GM18907 (cell line): ENCODE data around the gene P2RY13.
A peak's percentile ranks its signal among the peaks of the same experiment; 100 is the strongest.

Experiments
- ATAC-seq: cut with Tn5 transposase; IDR thresholded peaks from one replicate; pipeline ENCODE4 v1.9.1; 2021; ENCODE audit warnings: mild to moderate bottlenecking, moderate library complexity; ENCODE audit not compliant: unreplicated experiment

The P2RY13 gene

DNA sequence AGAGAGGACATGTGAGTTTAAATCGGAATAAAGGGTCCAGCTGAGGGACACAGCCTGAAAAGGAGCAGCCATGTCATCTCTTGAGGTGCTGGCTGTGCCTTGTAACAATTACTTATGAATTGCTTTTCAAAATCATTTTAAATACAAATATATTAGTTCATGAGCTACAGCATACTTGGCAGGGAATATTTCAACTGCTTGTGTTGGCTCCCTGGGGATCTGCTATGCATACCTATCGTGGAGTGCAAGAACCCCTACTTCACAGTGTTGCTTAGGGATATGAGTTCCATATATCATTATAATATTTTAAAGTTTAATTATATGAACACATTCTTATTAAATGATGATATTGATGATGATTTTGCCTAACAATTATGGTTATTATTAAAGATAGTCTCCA is 31.9 kb downstream of the P2RY13 start:
- ATAC-seq = no peak

DNA sequence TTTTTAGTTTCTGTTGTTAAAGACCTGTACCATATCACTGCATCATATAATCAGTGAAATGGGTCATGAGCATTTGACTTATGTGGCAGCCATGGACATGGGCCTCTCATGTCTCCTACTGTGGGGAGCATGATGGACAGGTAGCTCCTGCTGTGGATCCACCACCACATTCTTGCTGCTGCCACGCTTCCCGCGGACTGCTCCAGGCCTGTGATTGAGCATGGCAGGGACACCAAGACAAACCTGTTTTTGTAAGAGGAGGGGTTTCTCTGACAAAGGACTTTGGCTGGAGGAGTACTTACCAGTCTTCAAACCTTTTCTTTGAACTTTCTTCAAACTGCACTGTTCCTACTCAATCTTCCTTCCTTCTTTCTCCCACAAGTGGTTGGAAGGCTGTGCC is 33.1 kb downstream of the P2RY13 start:
- no peak for ATAC-seq

DNA sequence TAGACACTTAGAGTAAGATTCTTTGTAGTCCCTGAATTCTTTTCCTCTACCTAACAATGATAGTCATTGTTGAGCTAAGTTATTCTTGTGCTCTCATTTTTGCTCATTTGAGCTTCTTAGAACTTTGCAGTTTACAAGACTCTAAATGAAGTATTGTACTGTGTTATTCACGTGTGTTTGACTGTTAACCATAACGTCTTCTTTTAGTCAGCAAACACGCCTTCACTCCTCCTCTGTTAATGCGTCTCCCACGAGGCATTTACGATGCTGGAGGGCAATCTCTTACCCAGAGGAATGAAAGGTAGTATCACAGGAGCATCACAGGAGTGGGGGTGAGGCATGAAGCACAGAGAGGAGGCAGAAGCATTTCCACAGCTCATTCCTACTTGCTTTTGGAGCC is 36.2 kb downstream of the P2RY13 start:
- no peak for ATAC-seq

DNA sequence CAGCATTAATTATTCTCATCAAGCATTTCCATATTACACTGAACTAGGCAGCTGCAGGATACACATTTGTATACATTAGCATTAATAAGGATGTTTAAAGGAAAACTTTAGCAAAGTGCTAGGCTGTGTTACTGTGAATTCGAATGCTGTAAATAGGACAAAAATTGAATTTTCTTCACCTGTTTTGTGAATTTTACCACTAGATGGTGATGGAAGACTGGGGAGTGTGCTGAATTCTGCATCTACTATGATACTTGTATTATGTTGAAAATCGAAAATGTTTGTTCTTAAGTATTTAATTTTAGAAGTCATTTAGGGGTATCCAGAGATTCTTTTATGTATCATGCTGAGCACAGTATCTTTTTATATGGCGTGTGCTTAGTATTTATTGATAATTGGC is 38.7 kb downstream of the P2RY13 start:
- ATAC-seq = no peak

DNA sequence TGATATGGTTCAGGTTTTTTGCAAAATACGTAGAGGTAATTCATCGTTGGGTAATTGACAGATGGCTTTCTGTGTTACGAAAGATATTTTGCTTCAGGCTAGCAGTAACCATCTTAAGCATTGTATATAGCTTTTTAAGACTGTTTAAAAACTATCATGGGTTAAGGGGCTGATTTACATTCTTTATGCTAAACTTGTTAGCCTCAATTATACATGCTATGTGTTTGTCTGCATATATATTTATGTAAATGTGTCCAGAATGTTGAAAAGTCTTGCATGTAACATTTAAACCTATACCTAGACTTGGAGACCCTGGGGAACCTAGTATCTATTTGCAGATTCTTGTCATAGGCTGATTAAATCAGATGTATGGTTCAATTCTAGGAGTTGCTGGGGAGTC is 39.9 kb downstream of the P2RY13 start:
- no peak for ATAC-seq

DNA sequence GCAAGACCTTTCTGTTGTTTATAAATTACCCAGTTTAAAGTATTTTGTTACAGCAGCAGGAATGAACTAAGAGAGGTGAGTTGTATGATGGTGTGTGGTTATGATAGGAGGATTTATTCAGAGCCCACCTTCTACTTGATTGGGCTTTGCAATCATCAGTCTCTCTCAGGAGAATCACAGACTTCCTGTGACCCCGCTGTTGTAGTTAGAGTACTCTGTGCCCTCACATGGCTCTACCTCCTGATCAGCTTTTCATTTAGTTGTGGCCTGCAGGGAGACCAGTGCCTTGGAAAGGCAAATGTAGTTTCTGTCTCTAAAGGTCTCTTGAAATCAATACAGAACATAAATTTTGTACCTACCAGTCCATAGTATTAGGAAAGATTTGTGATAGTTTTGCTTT is 43.4 kb downstream of the P2RY13 start:
- no peak for ATAC-seq

DNA sequence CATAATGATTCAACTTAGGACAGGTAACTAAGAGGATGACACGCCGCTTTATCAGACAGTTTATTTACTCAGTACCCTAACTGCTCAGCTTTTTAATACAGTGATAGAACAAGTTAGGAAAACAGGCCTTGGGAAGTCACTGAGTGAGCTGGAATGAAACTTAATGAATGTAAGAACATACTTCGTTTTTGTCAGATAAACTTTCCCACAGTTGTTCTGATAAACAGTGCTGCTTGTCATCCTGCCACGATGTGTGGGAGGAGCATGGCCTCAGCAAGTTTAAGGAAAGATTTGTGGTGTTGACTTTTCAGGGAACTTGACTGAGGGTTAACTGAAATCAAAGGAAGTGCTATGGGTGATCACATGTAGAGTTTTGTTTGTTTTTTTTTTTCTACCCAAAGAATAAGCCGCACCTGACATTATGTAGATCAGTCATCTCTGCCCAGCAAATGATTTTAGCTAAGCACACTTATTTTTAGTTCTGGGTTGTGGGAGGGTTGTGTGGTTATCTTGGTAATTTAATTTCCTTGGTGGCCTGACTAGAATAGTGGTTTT is 45.4 kb downstream of the P2RY13 start:
- ATAC-seq = no peak

DNA sequence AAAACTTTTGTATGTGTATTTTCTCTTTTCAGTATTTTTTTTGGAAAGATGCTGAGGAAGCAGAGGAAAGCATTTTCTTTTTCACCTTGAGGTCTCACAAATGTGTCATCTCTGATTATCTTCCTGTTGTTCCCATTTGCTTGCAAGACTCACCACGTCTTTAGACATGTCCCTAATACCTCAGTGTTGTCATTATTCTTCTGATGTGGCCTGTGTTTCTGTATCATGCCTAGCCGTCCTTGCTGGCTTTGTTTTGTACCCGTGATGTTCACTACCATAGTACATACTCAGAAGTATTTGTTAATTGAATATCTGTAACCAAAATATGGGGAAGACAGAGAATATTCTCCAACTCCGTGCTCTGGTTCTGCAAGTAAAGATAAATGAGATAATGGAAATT is 46.0 kb downstream of the P2RY13 start:
- ATAC-seq = no peak

DNA sequence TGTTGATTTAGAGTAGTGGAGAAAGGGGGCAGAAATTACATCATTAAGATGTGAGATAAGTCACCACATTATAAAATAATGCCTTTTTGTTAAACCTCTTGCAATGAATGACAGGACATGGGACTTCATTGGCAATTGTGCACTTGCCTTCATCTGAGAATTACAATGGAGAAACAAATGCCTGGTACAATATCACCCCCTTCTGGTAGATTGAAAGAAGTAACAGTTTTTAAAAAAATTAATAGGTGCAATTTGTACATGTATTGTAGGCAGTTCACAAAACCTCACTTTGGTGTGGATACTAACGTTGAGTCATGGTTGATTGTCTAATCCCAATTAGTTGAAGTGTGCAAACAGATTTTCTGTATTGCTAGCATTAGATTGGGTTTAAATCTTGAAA is 46.4 kb downstream of the P2RY13 start:
- ATAC-seq = no peak

DNA sequence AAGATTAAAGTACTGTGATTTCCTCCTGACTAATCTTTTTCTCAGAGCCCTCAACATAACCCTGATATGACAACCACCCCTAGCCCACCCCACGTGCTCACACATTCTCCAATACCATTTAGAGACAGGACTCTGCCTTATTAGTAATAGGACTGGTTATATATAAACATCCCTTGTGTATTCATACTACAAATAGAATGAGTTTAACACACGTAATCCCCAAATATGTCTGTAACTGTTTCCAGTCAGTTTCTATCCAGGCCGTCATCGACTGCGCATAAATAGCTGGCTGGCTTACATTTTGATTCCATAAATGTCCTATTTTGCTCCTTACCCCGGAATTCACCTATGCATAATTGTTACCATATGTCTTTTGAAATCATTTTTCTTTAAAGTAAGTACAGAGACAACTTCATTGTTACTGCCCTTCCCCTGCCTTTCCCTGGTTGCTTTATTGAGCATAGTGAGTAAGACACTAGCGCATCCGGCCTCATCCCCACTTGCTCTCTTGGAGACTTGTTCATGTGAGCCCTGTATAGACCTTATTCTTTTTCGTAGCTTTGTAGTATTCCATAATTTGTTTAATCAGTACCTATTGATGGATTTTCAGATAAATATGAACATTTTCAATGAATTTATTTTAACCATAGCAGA is 47.6 kb downstream of the P2RY13 start:
- no peak for ATAC-seq

DNA sequence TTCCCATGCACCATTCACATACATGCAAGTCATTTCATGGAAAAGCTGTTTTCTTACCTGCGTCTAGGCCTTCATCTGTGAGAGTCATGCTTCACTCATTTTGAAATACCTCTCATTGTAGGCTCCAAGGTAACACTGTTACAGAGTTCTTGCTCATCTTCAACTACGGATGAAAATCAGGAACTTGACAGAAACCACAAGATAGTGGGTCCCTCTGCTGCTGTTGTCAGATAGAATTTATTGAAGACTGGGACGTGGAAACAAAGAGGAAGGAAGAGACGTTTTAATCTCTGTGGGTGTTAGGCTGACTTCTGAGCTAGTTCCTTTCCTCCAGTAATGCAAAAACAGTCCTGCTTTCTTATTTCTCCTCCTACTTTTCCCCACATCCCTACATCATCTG is 51.1 kb downstream of the P2RY13 start, which contains the start of gene P2RY14:
P2RY14 (minus strand) TSS at position 313 of the 400 bp plus-strand sequence. CDS start 64,226 bp downstream, outside the sequence.
- no peak for ATAC-seq

DNA sequence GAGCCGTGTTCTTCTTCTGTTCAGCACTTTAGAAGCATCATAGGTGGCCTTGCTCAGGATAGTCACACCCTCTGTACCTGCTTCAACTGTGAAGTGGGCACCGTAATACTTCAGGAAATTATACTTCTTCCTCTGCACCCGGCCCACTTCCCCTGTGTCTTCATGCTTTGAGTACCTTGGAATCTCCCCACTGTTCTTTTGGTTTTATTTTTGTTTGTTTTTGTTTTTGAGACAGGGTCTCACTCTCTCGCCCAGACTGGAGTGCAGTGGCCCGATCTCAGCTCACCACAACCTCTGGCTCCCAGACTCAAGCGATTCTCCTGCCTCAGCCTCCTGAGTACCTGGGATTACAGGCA is 52.7 kb downstream of the P2RY13 start:
- peak; percentile 80 for ATAC-seq
